ENCODE data around the gene FSD1.
A peak's percentile ranks its signal among the peaks of the same experiment; 100 is the strongest.

GRCh38 chr19:4369109-4369887, 64.9 kb downstream of the FSD1 start:
- TF ChIP-seq CTCF (IDR thresholded peaks at IDR 0.05), result peak in 2 of 6 experiments; percentile 1 to 3
- TF ChIP-seq POLR2A (IDR thresholded peaks at IDR 0.05), result peak in 2 of 4 donors; percentile 31 to 57
